ENCODE data around the gene DCLK2.

DCLK2 gene

DNA sequence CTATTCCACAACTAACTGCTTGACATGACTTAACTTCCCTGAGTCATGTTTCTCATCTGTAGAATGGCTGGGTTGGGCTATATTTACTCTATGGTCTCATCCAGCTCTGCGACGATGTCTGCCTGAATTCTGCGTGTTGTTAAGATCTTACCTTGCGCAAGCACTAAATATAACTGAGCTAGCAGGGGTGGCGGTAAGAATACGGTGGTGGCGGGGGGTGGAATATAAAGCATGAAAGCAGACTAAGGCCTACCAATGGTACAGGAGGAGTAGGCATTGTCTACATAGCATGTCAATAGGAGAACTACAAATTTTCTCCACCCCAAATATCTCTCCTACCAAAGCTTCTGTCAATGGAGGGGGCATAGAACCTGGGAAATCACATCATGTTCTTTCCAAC, 45.7 kb upstream of the DCLK2 start:
- ChIA-PET CTCF (no interaction called here), POLR2A (no interaction called here)
- TF ChIP-seq WT1 (tag by site-specific recombination; IDR thresholded peaks at IDR 0.05) (no peak), ZNF629 (tag by site-specific recombination; IDR thresholded peaks at IDR 0.05) (no peak), ZBTB17 (tag by site-specific recombination; IDR thresholded peaks at IDR 0.05) (no peak), ZNF223 (tag by site-specific recombination; IDR thresholded peaks at IDR 0.05) (no peak), ZNF785 (tag by site-specific recombination; IDR thresholded peaks at IDR 0.05) (no peak), ZNF112 (tag by site-specific recombination; IDR thresholded peaks at IDR 0.05) (no peak), ZNF701 (tag by site-specific recombination; IDR thresholded peaks at IDR 0.05) (no peak), ZNF24 (tag by site-specific recombination; IDR thresholded peaks at IDR 0.05) (no peak), ZNF214 (tag by site-specific recombination; IDR thresholded peaks at IDR 0.05; ENCODE audit: borderline replicate concordance) (no peak), SCRT1 (tag by site-specific recombination; IDR thresholded peaks at IDR 0.05; ENCODE audit: borderline replicate concordance) (no peak), ZNF521 (tag by site-specific recombination; IDR thresholded peaks at IDR 0.05) (no peak), SETDB1 (IDR thresholded peaks at IDR 0.05; ENCODE audit: insufficient read length, low read length) (no peak)
- Histone ChIP-seq H3K36me3 (ENCODE audit: control insufficient read depth in 2 of 2, insufficient read depth in 1 of 2, low read length in 2 of 2) (no peaks in the 10 kb centered on the region), H3K27ac (ENCODE audit: extremely low read depth, low read depth, low read length) (no peak overlapping the region), H3K4me1 (ENCODE audit: control insufficient read depth, insufficient read depth, low read length) (no peaks in the 10 kb centered on the region), H3K4me3 (ENCODE audit: low read depth, low read length) (no peak overlapping the region), H3K9me3 (ENCODE audit: control insufficient read depth, insufficient read depth, low read depth, low read length) (no peaks in the 10 kb centered on the region)

DNA sequence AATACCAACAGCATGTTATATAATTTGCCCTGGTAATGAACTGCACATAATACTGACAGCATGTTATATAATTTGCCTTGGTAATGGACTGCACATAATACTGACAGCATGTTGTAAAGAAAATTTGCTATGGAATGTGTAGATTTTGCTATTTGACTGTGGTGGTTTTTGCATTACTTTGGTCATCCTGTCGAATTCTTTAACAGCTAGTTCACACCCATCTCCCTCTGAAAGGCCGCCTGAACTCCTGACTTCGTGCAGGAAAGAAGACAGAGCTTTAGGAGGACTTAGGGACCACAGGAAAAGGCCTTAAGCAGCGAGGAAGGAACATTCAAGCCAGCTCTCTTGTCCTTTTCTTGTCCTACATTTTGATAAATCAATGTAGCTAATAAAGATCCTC, 45.2 kb upstream of the DCLK2 start:
- no peak for TF ChIP-seq ZNF214 (tag by site-specific recombination; IDR thresholded peaks at IDR 0.05; ENCODE audit: borderline replicate concordance)
- no peak for TF ChIP-seq ZNF660 (tag by site-specific recombination; IDR thresholded peaks at IDR 0.05)
- no peak for TF ChIP-seq ZNF211 (tag by site-specific recombination; IDR thresholded peaks at IDR 0.05; ENCODE audit: low read depth)
- TF ChIP-seq ZNF423 (tag by site-specific recombination; IDR thresholded peaks at IDR 0.05), result no peak
- no peak for TF ChIP-seq PRDM1 (tag by site-specific recombination; IDR thresholded peaks at IDR 0.05)
- POLR2A ChIA-PET, result no interaction called here

DNA sequence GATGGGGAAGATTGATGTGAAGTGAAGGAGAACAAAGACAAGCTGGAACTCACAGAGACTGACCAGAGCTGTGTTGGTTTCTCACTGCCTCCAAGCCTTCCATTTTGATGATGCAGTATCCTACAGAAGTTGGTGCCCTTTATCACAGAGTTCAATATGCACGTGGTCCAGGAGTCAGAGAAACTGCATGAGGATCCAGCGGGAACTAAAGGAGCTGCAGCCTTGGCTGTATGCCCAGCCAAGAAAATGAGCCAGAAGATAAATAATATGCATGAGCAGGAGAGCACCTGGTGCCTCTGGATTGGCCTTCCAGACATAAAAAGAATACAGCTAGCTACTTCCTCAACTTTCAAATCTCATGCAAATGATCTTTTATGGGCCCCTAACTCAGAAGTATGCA, 44.3 kb upstream of the DCLK2 start:
- Histone ChIP-seq H3K4me1 (ENCODE audit: control insufficient read depth, insufficient read depth, low read length) (no peaks in the 10 kb centered on the region), H3K9me3 (ENCODE audit: control insufficient read depth, insufficient read depth, low read depth, low read length) (no peaks in the 10 kb centered on the region), H3K27ac (ENCODE audit: extremely low read depth, low read depth, low read length) (no peak overlapping the region), H3K36me3 (ENCODE audit: control insufficient read depth in 2 of 2, insufficient read depth in 1 of 2, low read length in 2 of 2) (no peaks in the 10 kb centered on the region), H3K4me3 (ENCODE audit: low read depth, low read length) (no peak overlapping the region)
- CTCF ChIA-PET, result no interaction called here
- POLR2A ChIA-PET, result no interaction called here
- TF ChIP-seq, protein P1, sequence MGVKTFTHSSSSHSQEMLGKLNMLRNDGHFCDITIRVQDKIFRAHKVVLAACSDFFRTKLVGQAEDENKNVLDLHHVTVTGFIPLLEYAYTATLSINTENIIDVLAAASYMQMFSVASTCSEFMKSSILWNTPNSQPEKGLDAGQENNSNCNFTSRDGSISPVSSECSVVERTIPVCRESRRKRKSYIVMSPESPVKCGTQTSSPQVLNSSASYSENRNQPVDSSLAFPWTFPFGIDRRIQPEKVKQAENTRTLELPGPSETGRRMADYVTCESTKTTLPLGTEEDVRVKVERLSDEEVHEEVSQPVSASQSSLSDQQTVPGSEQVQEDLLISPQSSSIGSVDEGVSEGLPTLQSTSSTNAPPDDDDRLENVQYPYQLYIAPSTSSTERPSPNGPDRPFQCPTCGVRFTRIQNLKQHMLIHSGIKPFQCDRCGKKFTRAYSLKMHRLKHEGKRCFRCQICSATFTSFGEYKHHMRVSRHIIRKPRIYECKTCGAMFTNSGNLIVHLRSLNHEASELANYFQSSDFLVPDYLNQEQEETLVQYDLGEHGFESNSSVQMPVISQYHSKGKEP (tag by site-specific recombination; IDR thresholded peaks at IDR 0.05), result 0 out of 2 replicates have a peak, but pooled peaks have one; percentile 39
- TF ChIP-seq ZNF174 (tag by site-specific recombination; IDR thresholded peaks at IDR 0.05) (no peak), ZNF350 (tag by site-specific recombination; IDR thresholded peaks at IDR 0.05) (no peak), ZNF184 (tag by site-specific recombination; IDR thresholded peaks at IDR 0.05) (no peak), ZNF169 (tag by site-specific recombination; IDR thresholded peaks at IDR 0.05) (no peak)
- TF ChIP-seq, protein P2, sequence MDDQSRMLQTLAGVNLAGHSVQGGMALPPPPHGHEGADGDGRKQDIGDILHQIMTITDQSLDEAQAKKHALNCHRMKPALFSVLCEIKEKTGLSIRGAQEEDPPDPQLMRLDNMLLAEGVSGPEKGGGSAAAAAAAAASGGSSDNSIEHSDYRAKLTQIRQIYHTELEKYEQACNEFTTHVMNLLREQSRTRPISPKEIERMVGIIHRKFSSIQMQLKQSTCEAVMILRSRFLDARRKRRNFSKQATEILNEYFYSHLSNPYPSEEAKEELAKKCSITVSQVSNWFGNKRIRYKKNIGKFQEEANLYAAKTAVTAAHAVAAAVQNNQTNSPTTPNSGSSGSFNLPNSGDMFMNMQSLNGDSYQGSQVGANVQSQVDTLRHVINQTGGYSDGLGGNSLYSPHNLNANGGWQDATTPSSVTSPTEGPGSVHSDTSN (CRISPR knock-in tag; IDR thresholded peaks at IDR 0.05), result no peak

More for the DNA sequence above, 45.2 kb upstream of the DCLK2 start:
- H3K9me3 ChIP-seq (ENCODE audit: control insufficient read depth, insufficient read depth, low read depth, low read length), result no peaks in the 10 kb centered on the region
- H3K4me3 ChIP-seq (ENCODE audit: low read depth, low read length), result no peak overlapping the region
- H3K4me1 ChIP-seq (ENCODE audit: control insufficient read depth, insufficient read depth, low read length), result no peaks in the 10 kb centered on the region
- CTCF ChIA-PET, result no interaction called here
- no peak overlapping the region for H3K27ac ChIP-seq (ENCODE audit: extremely low read depth, low read depth, low read length)
- H3K36me3 ChIP-seq (ENCODE audit: control insufficient read depth in 2 of 2, insufficient read depth in 1 of 2, low read length in 2 of 2), result no peaks in the 10 kb centered on the region
